ENCODE data around the gene MT1A. TPM values are rescaled to one million over a fixed set of nuclear protein-coding genes. Genes with fewer than 3 reads are reported as not detected.

MT1A gene
- total and polyA plus RNA-seq, 2 experiments from 2014 or later = 1.9 TPM; not detected in 1

- TF ChIP-seq CTCF (IDR thresholded peaks at IDR 0.05; ENCODE audit: poor library complexity) (no peak), EZH2 (IDR thresholded peaks at IDR 0.05; ENCODE audit: borderline replicate concordance) (no peak), EZH2phosphoT487 (IDR thresholded peaks at IDR 0.05; ENCODE audit: low read depth, severe bottlenecking, unreplicated experiment) (peak; percentile 29)
- Histone ChIP-seq H3K79me2 (no peaks in the 10 kb centered on the region), H4K20me1 (ENCODE audit: insufficient read depth, poor library complexity, severe bottlenecking) (no peaks in the 10 kb centered on the region), H2AFZ (no peak overlapping the region), H3K4me1 (ENCODE audit: insufficient read depth) (peaks cover 13% of the 10 kb centered on the region), H3K27me3 (peaks cover 100% of the 10 kb centered on the region), H3K9me2 (replicated peaks; ENCODE audit: insufficient read depth) (no peaks in the 10 kb centered on the region), H3K9me3 (ENCODE audit: low read depth) (no peaks in the 10 kb centered on the region), H3K4me2 (peak overlapping the region; percentile 73), H3K27ac (no peak overlapping the region), H3K36me3 (replicated peaks; ENCODE audit: insufficient read depth, low read depth) (no peaks in the 10 kb centered on the region), H3K4me3 (no peak overlapping the region)
- 5% methylated on average over 42 of the region's 47 CpGs for WGBS (ENCODE audit: low lambda C conversion rate, missing lambda C conversion rate)
- DNase-seq (ENCODE audit: low spot score) = no peak
Measured at GRCh38 chr16:56634715-56635440, 3.6 kb upstream of the MT1A start.

GRCh38 chr16:56635441-56635967 lies 3.0 kb upstream of the MT1A start:
- no peak overlapping the region for H3K4me3 ChIP-seq
- DNase-seq (ENCODE audit: low spot score) = no peak
- H3K9me3 ChIP-seq (ENCODE audit: low read depth) = no peaks in the 10 kb centered on the region
- no peaks in the 10 kb centered on the region for H4K20me1 ChIP-seq (ENCODE audit: insufficient read depth, poor library complexity, severe bottlenecking)
- no peaks in the 10 kb centered on the region for H3K36me3 ChIP-seq (replicated peaks; ENCODE audit: insufficient read depth, low read depth)
- H3K27me3 ChIP-seq = peaks cover 100% of the 10 kb centered on the region
- TF ChIP-seq EZH2phosphoT487 (IDR thresholded peaks at IDR 0.05; ENCODE audit: low read depth, severe bottlenecking, unreplicated experiment) = no peak
- TF ChIP-seq EZH2 (IDR thresholded peaks at IDR 0.05; ENCODE audit: borderline replicate concordance) = peak; percentile 97
- H3K27ac ChIP-seq = no peak overlapping the region
- peaks cover 13% of the 10 kb centered on the region for H3K4me1 ChIP-seq (ENCODE audit: insufficient read depth)
- H2AFZ ChIP-seq = no peak overlapping the region
- peak overlapping the region; percentile 73 for H3K4me2 ChIP-seq
- H3K79me2 ChIP-seq = no peaks in the 10 kb centered on the region
- 3% methylated on average over 22 of the region's 40 CpGs for WGBS (ENCODE audit: low lambda C conversion rate, missing lambda C conversion rate)
- H3K9me2 ChIP-seq (replicated peaks; ENCODE audit: insufficient read depth) = no peaks in the 10 kb centered on the region

GRCh38 chr16:56636616-56637413 lies 1.7 kb upstream of the MT1A start:
- Histone ChIP-seq H3K4me3 (no peak overlapping the region), H3K36me3 (replicated peaks; ENCODE audit: insufficient read depth, low read depth) (no peaks in the 10 kb centered on the region), H4K20me1 (ENCODE audit: insufficient read depth, poor library complexity, severe bottlenecking) (no peaks in the 10 kb centered on the region), H2AFZ (no peak overlapping the region), H3K4me1 (ENCODE audit: insufficient read depth) (peaks cover 13% of the 10 kb centered on the region), H3K27me3 (peaks cover 100% of the 10 kb centered on the region), H3K4me2 (no peak overlapping the region), H3K79me2 (no peaks in the 10 kb centered on the region), H3K9me3 (ENCODE audit: low read depth) (no peaks in the 10 kb centered on the region), H3K27ac (no peak overlapping the region), H3K9me2 (replicated peaks; ENCODE audit: insufficient read depth) (no peaks in the 10 kb centered on the region)
- no peak for DNase-seq (ENCODE audit: low spot score)
- TF ChIP-seq EZH2phosphoT487 (IDR thresholded peaks at IDR 0.05; ENCODE audit: low read depth, severe bottlenecking, unreplicated experiment) (no peak), EZH2 (IDR thresholded peaks at IDR 0.05; ENCODE audit: borderline replicate concordance) (no peak), CTCF (IDR thresholded peaks at IDR 0.05; ENCODE audit: poor library complexity) (no peak)
- WGBS (ENCODE audit: low lambda C conversion rate, missing lambda C conversion rate) = 28% methylated on average over 9 of the region's 9 CpGs

- no peak for DNase-seq (ENCODE audit: low spot score)
- WGBS (ENCODE audit: low lambda C conversion rate, missing lambda C conversion rate) = 27% methylated on average over 1 of the region's 1 CpG
- no peak for TF ChIP-seq EZH2phosphoT487 (IDR thresholded peaks at IDR 0.05; ENCODE audit: low read depth, severe bottlenecking, unreplicated experiment)
- no peak for TF ChIP-seq EZH2 (IDR thresholded peaks at IDR 0.05; ENCODE audit: borderline replicate concordance)
- TF ChIP-seq CTCF (IDR thresholded peaks at IDR 0.05; ENCODE audit: poor library complexity) = no peak
- no peaks in the 10 kb centered on the region for H3K79me2 ChIP-seq
- H3K4me3 ChIP-seq = no peak overlapping the region
- H3K9me2 ChIP-seq (replicated peaks; ENCODE audit: insufficient read depth) = no peaks in the 10 kb centered on the region
- peaks cover 19% of the 10 kb centered on the region for H3K4me1 ChIP-seq (ENCODE audit: insufficient read depth)
- no peak overlapping the region for H2AFZ ChIP-seq
- peaks cover 100% of the 10 kb centered on the region for H3K27me3 ChIP-seq
- H4K20me1 ChIP-seq (ENCODE audit: insufficient read depth, poor library complexity, severe bottlenecking) = no peaks in the 10 kb centered on the region
- H3K4me2 ChIP-seq = no peak overlapping the region
- no peaks in the 10 kb centered on the region for H3K9me3 ChIP-seq (ENCODE audit: low read depth)
- H3K27ac ChIP-seq = no peak overlapping the region
- no peaks in the 10 kb centered on the region for H3K36me3 ChIP-seq (replicated peaks; ENCODE audit: insufficient read depth, low read depth)
Measured at GRCh38 chr16:56639045-56639444, 579 bp downstream of the MT1A start.
